ENCODE measurements around the gene HASPIN. TPM values are rescaled to one million over a fixed set of nuclear protein-coding genes. Genes with fewer than 3 reads are reported as not detected.

The HASPIN gene
- 2.7 and 3.8 TPM in 2 replicates for total RNA-seq

DNA sequence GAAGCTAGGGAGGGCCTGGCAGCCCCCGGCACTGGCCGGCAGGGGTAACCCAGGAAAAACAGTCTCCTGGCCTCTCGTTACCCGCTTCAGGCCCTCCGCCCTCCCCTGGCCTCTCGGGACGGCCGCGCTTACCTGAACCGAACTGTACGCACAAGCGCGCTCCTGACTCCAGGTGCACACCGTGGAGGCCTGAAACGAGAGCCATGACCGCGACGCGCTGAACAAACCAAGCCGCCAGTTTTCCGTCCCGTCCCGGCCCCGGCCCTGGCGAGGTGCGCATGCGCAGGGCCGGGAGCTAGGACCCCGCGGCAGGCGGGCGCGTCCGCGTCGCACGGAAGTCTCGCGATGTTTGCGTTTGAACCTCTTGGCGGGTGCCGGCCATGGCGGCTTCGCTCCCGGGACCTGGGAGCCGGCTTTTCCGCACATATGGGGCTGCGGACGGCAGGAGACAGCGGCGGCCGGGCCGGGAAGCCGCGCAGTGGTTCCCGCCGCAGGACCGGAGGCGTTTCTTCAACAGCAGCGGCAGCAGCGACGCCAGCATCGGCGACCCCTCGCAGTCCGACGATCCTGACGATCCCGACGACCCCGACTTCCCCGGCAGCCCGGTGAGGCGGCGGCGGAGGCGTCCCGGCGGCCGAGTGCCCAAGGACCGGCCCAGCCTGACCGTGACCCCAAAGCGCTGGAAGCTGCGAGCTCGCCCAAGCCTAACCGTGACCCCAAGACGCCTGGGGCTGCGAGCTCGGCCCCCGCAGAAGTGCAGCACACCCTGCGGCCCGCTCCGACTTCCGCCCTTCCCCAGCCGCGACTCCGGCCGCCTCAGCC, at the start of gene HASPIN:
HASPIN (plus strand) TSS at position 348 of the 822 bp plus-strand sequence; CDS start at position 381, 33 bp downstream.

GRCh38 chr17:3695723-3696411, 27.8 kb upstream of the HASPIN start, which contains the start of gene P2RX5:
Gene P2RX5 (minus strand): TSS chr17:3696155. CDS start chr17:3696005, 150 bp downstream.

Other genes starting within 250 kb of the HASPIN start
- 0.06 and 0.13 TPM in 2 replicates for gene ASPA, start 247.9 kb upstream of the HASPIN start, total RNA-seq
- 0.53 and 0.68 TPM in 2 replicates for gene TRPV3, start 166.1 kb upstream of the HASPIN start, total RNA-seq
- 0.92 and 1.2 TPM in 2 replicates for gene TRPV1, start 114.5 kb upstream of the HASPIN start, total RNA-seq
- 8.5 and 9.6 TPM in 2 replicates for gene SHPK, start 87.7 kb upstream of the HASPIN start, total RNA-seq
- gene CTNS, start 87.1 kb upstream of the HASPIN start, total RNA-seq = 12.4 and 19.2 TPM in 2 replicates
- gene TAX1BP3, start 55.3 kb upstream of the HASPIN start, total RNA-seq = 130 and 142 TPM in 2 replicates
- 12.3 and 15.2 TPM in 2 replicates for gene EMC6, start 55.1 kb upstream of the HASPIN start, total RNA-seq
- 1.3 and 1.5 TPM in 2 replicates for gene P2RX5, start 27.7 kb upstream of the HASPIN start, total RNA-seq
- gene ITGAE, start 77.3 kb downstream of the HASPIN start, total RNA-seq = 19.5 and 19.7 TPM in 2 replicates
- 16.8 and 18.5 TPM in 2 replicates for gene NCBP3, start 122.3 kb downstream of the HASPIN start, total RNA-seq
- gene CAMKK1, start 169.2 kb downstream of the HASPIN start, total RNA-seq = 6.3 and 10.3 TPM in 2 replicates
- gene P2RX1, start 192.6 kb downstream of the HASPIN start, total RNA-seq = 0.06 TPM in 1 of 2 replicates, not detected in the other
- gene ATP2A3, start 240.5 kb downstream of the HASPIN start, total RNA-seq = 0.79 and 2.0 TPM in 2 replicates

All from aortic smooth muscle cell (primary cell).